GM18520 (cell line): Measurements from ENCODE around the gene NTSR1.

Experiments used
- ATAC-seq: cut with Tn5 transposase; IDR thresholded peaks from one replicate; pipeline ENCODE4 v1.9.1; 2021; ENCODE audit not compliant: unreplicated experiment

Gene NTSR1

GRCh38 chr20:62706857-62707256 is 1.8 kb upstream of the NTSR1 start:
- no peak for ATAC-seq

DNA sequence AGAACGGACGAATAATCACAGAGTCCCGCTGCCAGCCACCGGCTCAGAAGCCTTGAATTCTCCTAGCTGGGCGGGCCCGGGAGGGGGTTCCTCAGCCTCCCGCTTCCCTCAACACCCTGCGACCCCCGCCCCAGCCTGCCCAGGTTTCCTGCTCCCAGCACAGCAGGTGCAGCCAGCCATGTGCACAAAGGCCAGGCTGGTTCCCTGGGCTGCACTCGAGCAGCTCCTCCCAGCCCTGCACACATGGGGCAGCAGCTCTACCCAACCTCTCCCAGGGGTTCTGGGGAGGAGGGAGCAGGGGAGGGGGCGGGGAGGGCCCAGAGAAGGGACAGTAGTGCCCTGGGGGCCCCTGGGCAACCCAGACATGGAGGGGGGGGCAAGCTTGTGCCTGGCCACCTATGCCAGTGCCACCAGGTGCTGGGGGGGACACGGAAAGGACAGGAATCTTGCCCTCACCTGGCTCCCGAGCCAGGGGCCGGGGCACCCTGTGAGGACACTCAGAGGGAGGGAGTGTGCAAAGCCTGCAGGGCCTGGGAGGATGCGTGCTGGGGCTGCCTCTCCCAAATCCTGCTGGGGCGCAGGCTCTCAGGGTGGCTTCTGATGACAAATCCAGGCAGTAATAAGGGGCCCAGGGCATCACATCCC is 1.2 kb upstream of the NTSR1 start:
- no peak for ATAC-seq

- no peak for ATAC-seq
Observed at GRCh38 chr20:62707921-62708521, 615 bp upstream of the NTSR1 start.

DNA sequence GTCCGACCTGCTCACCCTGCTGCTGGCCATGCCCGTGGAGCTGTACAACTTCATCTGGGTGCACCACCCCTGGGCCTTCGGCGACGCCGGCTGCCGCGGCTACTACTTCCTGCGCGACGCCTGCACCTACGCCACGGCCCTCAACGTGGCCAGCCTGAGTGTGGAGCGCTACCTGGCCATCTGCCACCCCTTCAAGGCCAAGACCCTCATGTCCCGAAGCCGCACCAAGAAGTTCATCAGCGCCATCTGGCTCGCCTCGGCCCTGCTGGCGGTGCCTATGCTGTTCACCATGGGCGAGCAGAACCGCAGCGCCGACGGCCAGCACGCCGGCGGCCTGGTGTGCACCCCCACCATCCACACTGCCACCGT is 885 bp downstream of the NTSR1 start:
- ATAC-seq = no peak

- ATAC-seq = no peak
Observed at GRCh38 chr20:62710221-62710885, 1.7 kb downstream of the NTSR1 start.

- no peak for ATAC-seq
Observed at GRCh38 chr20:62710886-62711702, 2.5 kb downstream of the NTSR1 start.

DNA sequence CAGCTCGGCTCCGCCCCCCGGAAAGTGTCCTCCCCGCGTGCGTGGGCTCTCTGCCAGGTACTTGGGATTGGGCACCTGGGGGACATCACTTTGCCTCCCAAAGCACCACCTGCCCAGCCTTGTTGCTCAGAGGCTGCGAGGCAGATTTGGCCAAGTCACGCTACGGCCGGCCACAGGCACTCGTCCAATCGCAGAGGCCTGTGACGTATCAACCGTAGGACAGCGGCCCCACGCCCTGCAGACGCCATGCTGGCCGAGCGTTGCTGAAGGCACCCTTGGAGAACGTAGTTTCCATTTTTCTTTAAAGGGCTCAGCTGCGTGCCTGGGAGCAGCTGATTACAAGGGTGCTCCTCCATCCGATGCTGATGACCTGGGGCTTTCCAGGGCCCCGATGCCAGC is 3.1 kb downstream of the NTSR1 start:
- ATAC-seq = no peak

GRCh38 chr20:62712606-62713005 is 4.0 kb downstream of the NTSR1 start:
- ATAC-seq = no peak

DNA sequence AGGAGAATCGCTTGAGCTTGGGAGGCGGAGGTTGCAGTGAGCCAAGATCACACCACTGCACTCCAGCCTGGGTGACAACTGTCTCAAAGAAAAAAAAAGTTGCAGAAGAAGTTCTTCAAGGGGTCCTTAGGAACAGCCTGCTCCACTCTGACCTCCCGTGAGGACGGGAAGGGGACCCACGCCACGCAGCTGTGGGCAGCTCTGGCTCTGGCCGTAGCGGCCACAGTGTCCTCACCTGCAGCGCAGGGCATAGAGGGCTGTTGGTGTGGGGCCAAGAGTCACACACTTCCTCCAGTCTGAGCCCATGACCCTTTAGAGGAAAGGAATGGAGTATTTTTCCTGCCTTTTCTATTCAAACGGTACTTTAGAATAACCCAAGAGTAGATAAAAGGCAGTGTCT is 5.4 kb downstream of the NTSR1 start:
- no peak for ATAC-seq

- no peak for ATAC-seq
Observed at GRCh38 chr20:62714799-62715198, 6.2 kb downstream of the NTSR1 start.

GRCh38 chr20:62715201-62715600 is 6.6 kb downstream of the NTSR1 start:
- no peak for ATAC-seq

GRCh38 chr20:62716198-62716940 is 7.7 kb downstream of the NTSR1 start:
- no peak for ATAC-seq

GRCh38 chr20:62716941-62717310 is 8.3 kb downstream of the NTSR1 start:
- no peak for ATAC-seq

DNA sequence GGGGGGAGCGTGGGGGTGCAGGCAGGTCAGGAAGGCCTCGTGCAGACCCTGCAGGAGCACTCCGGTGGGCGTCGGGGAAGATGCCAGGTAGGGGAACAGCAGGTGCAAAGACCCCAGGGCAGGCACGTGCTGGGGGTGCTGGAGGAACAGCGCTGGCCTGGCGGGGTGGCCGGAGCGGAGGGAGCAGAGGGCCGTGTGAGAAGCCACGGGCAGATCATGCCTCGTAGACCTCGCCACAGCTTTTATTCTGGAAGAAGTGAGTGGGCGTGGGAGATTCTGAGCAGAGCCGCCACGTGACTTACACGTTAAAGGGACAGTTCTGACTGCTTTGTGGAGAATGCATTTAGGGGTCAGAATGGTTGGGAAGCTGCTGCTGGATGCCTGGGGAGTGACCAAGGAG is 9.3 kb downstream of the NTSR1 start:
- ATAC-seq = no peak

DNA sequence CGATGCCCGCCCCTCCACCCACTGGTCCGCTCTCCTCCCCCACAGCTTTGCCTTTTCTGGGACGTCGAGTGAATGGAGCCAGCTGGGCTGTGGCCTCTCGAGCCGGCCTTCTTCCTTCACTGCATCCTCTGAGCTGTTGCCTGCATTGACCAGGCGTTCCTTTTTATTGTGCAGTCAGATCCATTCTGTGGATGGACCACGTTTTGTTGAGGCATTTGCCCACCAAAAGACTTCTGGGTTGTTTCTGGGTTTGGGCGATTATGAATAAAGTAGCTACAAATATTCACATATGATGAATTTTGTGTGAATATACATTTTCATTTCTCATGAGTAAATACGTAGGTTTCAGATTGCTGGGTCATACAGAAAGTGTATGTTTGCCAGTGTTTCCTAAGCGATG is 9.9 kb downstream of the NTSR1 start:
- no peak for ATAC-seq

DNA sequence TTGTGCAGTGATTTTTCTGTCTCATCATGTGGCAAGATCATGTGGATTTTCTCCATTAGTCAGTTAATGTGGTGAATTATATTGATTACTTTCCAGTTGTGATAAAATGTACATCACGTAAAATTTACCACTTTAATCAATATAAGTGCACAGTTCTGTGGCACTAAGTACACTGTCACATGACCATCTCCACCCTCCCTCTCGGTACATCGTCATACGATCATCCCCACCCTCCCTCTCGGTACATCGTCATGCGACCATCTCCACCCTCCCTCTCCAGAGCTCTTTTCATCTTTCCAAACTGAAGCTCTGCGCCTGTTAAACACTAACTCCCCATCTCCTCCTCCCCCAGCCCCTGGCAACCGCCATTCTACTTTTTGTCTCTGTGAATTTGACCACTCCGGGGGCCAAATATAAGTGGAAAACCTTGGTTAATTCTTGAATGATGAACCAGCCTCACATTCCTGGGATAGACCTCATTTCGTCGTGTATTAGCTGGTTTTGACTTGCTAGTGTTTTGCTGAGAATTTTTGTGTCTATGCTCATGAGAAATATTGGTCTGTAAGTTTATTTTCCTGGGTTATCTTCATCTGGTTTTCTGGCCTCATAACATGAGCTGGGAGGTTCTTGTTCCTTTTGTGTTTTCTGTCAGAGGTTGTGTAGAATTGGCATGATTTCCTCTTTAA is 10.8 kb downstream of the NTSR1 start:
- no peak for ATAC-seq

DNA sequence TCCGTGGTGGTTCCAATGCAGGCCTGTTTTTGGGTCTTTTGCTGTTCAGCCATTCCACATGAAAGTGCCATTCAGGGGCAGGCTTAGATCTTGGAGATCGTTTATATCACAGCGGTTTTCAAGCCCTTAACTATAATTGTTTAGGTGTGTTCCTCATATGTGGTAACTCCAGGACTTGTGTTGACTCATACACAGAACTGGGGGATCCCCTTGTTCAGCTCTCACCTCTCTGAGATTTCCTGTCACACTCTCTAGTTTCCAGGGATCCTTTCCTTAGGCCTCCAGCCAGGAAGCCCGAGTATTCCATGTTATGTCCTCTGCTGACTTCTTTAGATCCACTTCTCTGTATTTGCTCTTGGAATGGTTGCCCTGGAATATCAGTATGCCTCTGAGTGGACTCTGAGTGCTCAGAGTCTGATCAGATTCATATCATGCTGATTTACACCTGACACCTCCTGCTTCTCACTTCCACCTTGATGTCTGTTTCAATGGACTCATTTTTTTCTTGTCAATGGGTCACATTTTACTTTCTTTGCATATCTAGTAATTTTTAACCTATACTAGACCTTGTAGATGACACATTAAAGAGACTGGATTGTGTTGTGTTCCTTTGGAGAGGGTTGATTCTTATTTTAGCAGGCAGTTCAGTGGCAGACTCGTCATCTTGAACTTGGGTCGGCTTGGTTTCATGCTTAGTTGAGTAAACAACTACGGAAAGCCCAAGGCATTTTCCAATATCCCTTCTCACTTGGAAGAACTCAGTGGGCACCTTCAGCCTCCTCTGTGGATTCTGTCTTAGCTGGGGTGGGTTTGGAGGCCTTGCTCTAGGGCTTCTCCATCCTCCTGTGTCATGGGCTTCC is 13.1 kb downstream of the NTSR1 start:
- ATAC-seq = no peak

- ATAC-seq = no peak
Observed at GRCh38 chr20:62722627-62723026, 14.0 kb downstream of the NTSR1 start.

GRCh38 chr20:62723351-62723750 is 14.7 kb downstream of the NTSR1 start:
- no peak for ATAC-seq
